Kidney (tissue), 14 donors: ENCODE results near the gene ACER2. TPM values are rescaled to one million over a fixed set of nuclear protein-coding genes. Genes with fewer than 3 reads are reported as not detected.
A peak's percentile ranks its signal among the peaks of the same experiment; 100 is the strongest.

Source experiments
- DNase-seq, 5 donors: peaks; one replicate each; pipeline ENCODE4 v3.0.0-alpha.2; 2013 to 2020
- FAIRE-seq: peaks from 2 replicates; lab custom pipeline; 2012; peaks lifted over from hg19 to GRCh38; lab: Jason Lieb, UNC
- H3K27ac ChIP-seq, 2 donors: one replicate each; pipeline ENCODE4 v1.7.0; 2013; ENCODE audit warnings: low read depth in 2 of 2, low read length in 2 of 2, inconsistent platforms in 1 of 2
- H3K27me3 ChIP-seq: one replicate; pipeline ENCODE4 v1.7.1; 2013; ENCODE audit warnings: low read length, inconsistent platforms; ENCODE audit not compliant: control insufficient read depth, insufficient read depth
- H3K36me3 ChIP-seq, 3 donors: one replicate each; pipeline versions ENCODE4 v1.7.0 to v1.7.1; 2013; ENCODE audit warnings: low read length in 3 of 3, control low read depth in 1 of 3, inconsistent platforms in 1 of 3; ENCODE audit not compliant: insufficient read depth in 3 of 3, control insufficient read depth in 2 of 3
- H3K4me1 ChIP-seq, 3 donors: one replicate each; pipeline versions ENCODE4 v1.7.0 to v1.7.1; 2013; ENCODE audit warnings: low read length in 3 of 3, inconsistent platforms in 1 of 3, low read depth in 1 of 3; ENCODE audit not compliant: control insufficient read depth in 2 of 3, insufficient read depth in 2 of 3
- H3K4me3 ChIP-seq, 3 donors: one replicate each; pipeline versions ENCODE4 v1.7.0 to v1.8.1; 2013; ENCODE audit warnings: low read length in 3 of 3, control low read depth in 1 of 3, inconsistent platforms in 1 of 3
- H3K9ac ChIP-seq, 3 donors: one replicate each; pipeline versions ENCODE4 v1.7.0 to v1.7.1; 2013; ENCODE audit warnings: low read length in 3 of 3, control low read depth in 1 of 3, inconsistent platforms in 1 of 3
- H3K9me3 ChIP-seq, 3 donors: one replicate each; pipeline versions ENCODE4 v1.7.0 to v1.7.1; 2013; ENCODE audit warnings: low read length in 3 of 3, control low read depth in 1 of 3, inconsistent platforms in 1 of 3; ENCODE audit not compliant: control insufficient read depth in 2 of 3, insufficient read depth in 1 of 3
- CTCF ChIP-seq: IDR thresholded peaks from 3 replicates; pipeline ENCODE4 v1.5.1; 2012; ENCODE audit warnings: mild to moderate bottlenecking, moderate library complexity, borderline replicate concordance; ENCODE audit not compliant: insufficient read depth; ENCODE audit errors: extremely low read depth
- intact Hi-C: fragments of 100-400 bp; cut with DNase I; formaldehyde crosslinking; loops from one replicate; pipeline ENCODE4 v1.11.1; 2022
- polyA plus RNA-seq: library from polyadenylated mRNA; stranded (reverse); fragments of 350-450 nt; fragmentation: Illumina TruSeq; extraction: RNeasy Lipid Tissue Mini Kit (QIAGEN cat#74804); gene quantifications from one replicate; pipeline ENCODE4 v1.2.3, GENCODE V29; 2014; ENCODE audit warnings: low read depth, low replicate concordance; ENCODE audit not compliant: insufficient read depth
- total RNA-seq: library from RNA; stranded (reverse); fragmentation: NEBNext Ultra II Directional; extraction: Animal tissue kit (Norgen Biotek cat#: 25700); gene quantifications from one replicate; pipeline ENCODE4 v1.2.1, GENCODE V29; 2021
- donor health status: control.
- donor health status: control.
- donor health status: control.
- donor health status: control.
- donor health status: control.
- donor health status: DM: yes; HTN: yes; CAD: no.
- donor health status: Normal renal cell carcinoma (clear cell type).

ACER2 gene
- total and polyA plus RNA-seq, 2 donors from 2014 or later: 0.28 to 4.2 TPM

- intact Hi-C loops: no loop called here
- no peaks in the 10 kb centered on the region for H3K9me3 ChIP-seq
- peak overlapping the region in 1 of 3 donors; percentile 97 for H3K9ac ChIP-seq
- DNase-seq (no peak), FAIRE-seq (no peak)
- H3K27ac ChIP-seq: no peak overlapping the region
- no peaks in the 10 kb centered on the region for H3K27me3 ChIP-seq
- peak overlapping the region in 1 of 3 donors; percentile 100 for H3K4me3 ChIP-seq
- peaks cover 17 to 51% (median 17%) of the 10 kb centered on the region in 3 donors for H3K36me3 ChIP-seq
- no peak for TF ChIP-seq CTCF
- H3K4me1 ChIP-seq: peaks cover 4 to 30% (median 18%) of the 10 kb centered on the region in 3 donors
These were observed 30.6 kb upstream of the ACER2 start for GRCh38 chr9:19378164-19378563.

- Histone ChIP-seq H3K27me3 (no peaks in the 10 kb centered on the region), H3K9me3 (no peaks in the 10 kb centered on the region), H3K4me3 (peak overlapping the region; percentile 96 to 100 (median 99)), H3K36me3 (peaks cover 15 to 46% (median 17%) of the 10 kb centered on the region in 3 donors), H3K4me1 (peaks cover 4 to 30% (median 18%) of the 10 kb centered on the region in 3 donors), H3K27ac (no peak overlapping the region), H3K9ac (peak overlapping the region; percentile 93 to 98 (median 97))
- TF ChIP-seq CTCF: no peak
- FAIRE-seq: no peak
- DNase-seq: no peak
- intact Hi-C loops: no loop called here
These were observed 30.2 kb upstream of the ACER2 start for GRCh38 chr9:19378647-19379046.

- peaks cover 4 to 30% (median 18%) of the 10 kb centered on the region in 3 donors for H3K4me1 ChIP-seq
- DNase-seq: peak in 2 of 5 donors; percentile 13 to 37
- peaks cover 15 to 40% (median 15%) of the 10 kb centered on the region in 3 donors for H3K36me3 ChIP-seq
- peak overlapping the region; percentile 96 to 100 (median 99) for H3K4me3 ChIP-seq
- H3K27ac ChIP-seq: peak overlapping the region; percentile 92 to 94
- H3K27me3 ChIP-seq: no peaks in the 10 kb centered on the region
- no peak for TF ChIP-seq CTCF
- intact Hi-C loops: no loop called here
- no peak for FAIRE-seq
- no peaks in the 10 kb centered on the region for H3K9me3 ChIP-seq
- peak overlapping the region; percentile 93 to 98 (median 97) for H3K9ac ChIP-seq
These were observed 29.5 kb upstream of the ACER2 start for GRCh38 chr9:19379283-19379682.

GRCh38 chr9:19379697-19380046, 29.1 kb upstream of the ACER2 start:
- DNase-seq (peak in 2 of 5 donors; percentile 62 to 79), FAIRE-seq (no peak)
- Histone ChIP-seq H3K4me1 (peaks cover 4 to 28% (median 18%) of the 10 kb centered on the region in 3 donors), H3K9me3 (no peaks in the 10 kb centered on the region), H3K4me3 (peak overlapping the region; percentile 96 to 100 (median 99)), H3K9ac (peak overlapping the region; percentile 93 to 98 (median 97)), H3K36me3 (peaks cover 15 to 39% (median 15%) of the 10 kb centered on the region in 3 donors), H3K27me3 (no peaks in the 10 kb centered on the region), H3K27ac (peak overlapping the region; percentile 92 to 94)
- intact Hi-C loops: no loop called here
- TF ChIP-seq CTCF: no peak
